ENCODE data around the gene MRTFA. TPM values are rescaled to one million over a fixed set of nuclear protein-coding genes. Genes with fewer than 3 reads are reported as not detected.

MRTFA gene
- total and polyA plus RNA-seq, 12 donors: 12.3 to 141 (median 41.6) TPM

- DNase-seq: no peak
- Histone ChIP-seq H3K36me3 (replicated peaks in 1 of 2) (no peaks in the 10 kb centered on the region), H3K27ac (no peak overlapping the region), H3K4me3 (no peak overlapping the region), H3K27me3 (no peaks in the 10 kb centered on the region), H3K9me3 (replicated peaks in 1 of 3) (no peaks in the 10 kb centered on the region), H3K4me1 (replicated peaks in 1 of 2) (peaks cover 23 to 44% of the 10 kb centered on the region in 2 donors)
- TF ChIP-seq, protein P1, sequence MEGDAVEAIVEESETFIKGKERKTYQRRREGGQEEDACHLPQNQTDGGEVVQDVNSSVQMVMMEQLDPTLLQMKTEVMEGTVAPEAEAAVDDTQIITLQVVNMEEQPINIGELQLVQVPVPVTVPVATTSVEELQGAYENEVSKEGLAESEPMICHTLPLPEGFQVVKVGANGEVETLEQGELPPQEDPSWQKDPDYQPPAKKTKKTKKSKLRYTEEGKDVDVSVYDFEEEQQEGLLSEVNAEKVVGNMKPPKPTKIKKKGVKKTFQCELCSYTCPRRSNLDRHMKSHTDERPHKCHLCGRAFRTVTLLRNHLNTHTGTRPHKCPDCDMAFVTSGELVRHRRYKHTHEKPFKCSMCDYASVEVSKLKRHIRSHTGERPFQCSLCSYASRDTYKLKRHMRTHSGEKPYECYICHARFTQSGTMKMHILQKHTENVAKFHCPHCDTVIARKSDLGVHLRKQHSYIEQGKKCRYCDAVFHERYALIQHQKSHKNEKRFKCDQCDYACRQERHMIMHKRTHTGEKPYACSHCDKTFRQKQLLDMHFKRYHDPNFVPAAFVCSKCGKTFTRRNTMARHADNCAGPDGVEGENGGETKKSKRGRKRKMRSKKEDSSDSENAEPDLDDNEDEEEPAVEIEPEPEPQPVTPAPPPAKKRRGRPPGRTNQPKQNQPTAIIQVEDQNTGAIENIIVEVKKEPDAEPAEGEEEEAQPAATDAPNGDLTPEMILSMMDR (IDR thresholded peaks at IDR 0.05): no peak
- TF ChIP-seq POLR2A (IDR thresholded peaks at IDR 0.05): no peak
- intact Hi-C loops (cut with DNase I): no loop called here
- 91 to 100% (median 94%) methylated on average over 2 of the region's 2 CpGs for WGBS, 4 donors
Measured at GRCh38 chr22:40535642-40536041, 100.9 kb downstream of the MRTFA start.

- WGBS, 4 donors: 69 to 77% (median 75%) methylated on average over 2 of the region's 2 CpGs
- Histone ChIP-seq H3K27ac (peak overlapping the region in 2 of 5 donors; percentile 25 to 36), H3K4me1 (replicated peaks in 1 of 2) (peaks cover 23 to 44% of the 10 kb centered on the region in 2 donors), H3K27me3 (no peaks in the 10 kb centered on the region), H3K36me3 (replicated peaks in 1 of 2) (no peaks in the 10 kb centered on the region), H3K9me3 (replicated peaks in 1 of 3) (no peaks in the 10 kb centered on the region), H3K4me3 (no peak overlapping the region)
- intact Hi-C loops (cut with DNase I): no loop called here
- no peak for DNase-seq
- no peak for TF ChIP-seq POLR2A (IDR thresholded peaks at IDR 0.05)
- TF ChIP-seq, protein P1 (IDR thresholded peaks at IDR 0.05): no peak
Measured at GRCh38 chr22:40535189-40535512, 101.4 kb downstream of the MRTFA start.

- intact Hi-C loops (cut with DNase I): no loop called here
- Histone ChIP-seq H3K9me3 (replicated peaks in 1 of 3) (no peaks in the 10 kb centered on the region), H3K4me3 (no peak overlapping the region), H3K27ac (peak overlapping the region in 2 of 5 donors; percentile 25 to 36), H3K27me3 (no peaks in the 10 kb centered on the region), H3K36me3 (replicated peaks in 1 of 2) (no peaks in the 10 kb centered on the region), H3K4me1 (replicated peaks in 1 of 2) (peaks cover 23 to 44% of the 10 kb centered on the region in 2 donors)
- no peak for DNase-seq
- 62 to 69% (median 67%) methylated on average over 6 of the region's 6 CpGs for WGBS, 4 donors
- TF ChIP-seq POLR2A (IDR thresholded peaks at IDR 0.05): no peak
- TF ChIP-seq, protein P1 (IDR thresholded peaks at IDR 0.05): no peak
Measured at GRCh38 chr22:40534379-40535188, 101.9 kb downstream of the MRTFA start.

DNA sequence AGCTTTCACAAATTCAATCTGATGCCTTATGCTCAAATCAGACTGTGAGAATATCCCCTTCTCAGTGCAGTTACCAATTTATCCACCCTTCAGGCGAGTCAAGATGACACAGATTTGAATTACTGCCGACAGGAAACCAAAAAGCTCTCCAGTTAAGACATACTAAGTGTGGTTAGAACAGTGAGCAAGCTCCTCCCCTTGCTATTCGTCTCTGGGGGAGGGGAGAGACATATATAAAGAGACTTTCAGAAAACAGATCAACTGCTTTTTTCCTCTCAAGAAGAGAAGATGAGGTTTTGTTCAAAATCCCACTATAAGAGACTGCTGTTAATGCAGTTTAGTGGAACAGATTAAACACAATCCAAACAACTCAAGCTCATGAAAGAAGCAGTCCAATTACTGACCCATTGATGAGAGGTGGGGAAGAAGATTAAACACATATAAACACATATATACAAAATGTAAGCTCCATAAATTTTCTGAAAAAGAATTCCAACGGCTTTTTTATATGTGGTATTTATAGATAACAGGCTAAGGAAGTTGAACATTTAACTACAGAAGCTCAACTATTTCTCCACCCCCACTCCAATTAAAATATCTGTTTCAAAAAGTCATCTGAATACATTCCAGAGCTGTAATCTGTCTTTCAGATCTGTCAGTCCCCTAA is 102.7 kb downstream of the MRTFA start:
- Histone ChIP-seq H3K9me3 (replicated peaks in 1 of 3) (no peaks in the 10 kb centered on the region), H3K27ac (peak overlapping the region in 2 of 5 donors; percentile 25 to 36), H3K4me1 (replicated peaks in 1 of 2) (peaks cover 23 to 44% of the 10 kb centered on the region in 2 donors), H3K4me3 (peak overlapping the region in 1 of 4 donors; percentile 23), H3K36me3 (replicated peaks in 1 of 2) (no peaks in the 10 kb centered on the region), H3K27me3 (no peaks in the 10 kb centered on the region)
- intact Hi-C loops (cut with DNase I): no loop called here
- WGBS, 4 donors: 6 to 23% (median 17%) methylated on average over 4 of the region's 4 CpGs
- no peak for DNase-seq
- no peak for TF ChIP-seq POLR2A (IDR thresholded peaks at IDR 0.05)
- TF ChIP-seq, protein P1 (IDR thresholded peaks at IDR 0.05): no peak

Measured in adrenal gland (tissue), 12 donors.